ENCODE data around the gene DIPK1B. TPM values are rescaled to one million over a fixed set of nuclear protein-coding genes. Genes with fewer than 3 reads are reported as not detected.

The DIPK1B gene
- total RNA-seq, 1 experiment from 2014 or later = 40.4 TPM

DNA sequence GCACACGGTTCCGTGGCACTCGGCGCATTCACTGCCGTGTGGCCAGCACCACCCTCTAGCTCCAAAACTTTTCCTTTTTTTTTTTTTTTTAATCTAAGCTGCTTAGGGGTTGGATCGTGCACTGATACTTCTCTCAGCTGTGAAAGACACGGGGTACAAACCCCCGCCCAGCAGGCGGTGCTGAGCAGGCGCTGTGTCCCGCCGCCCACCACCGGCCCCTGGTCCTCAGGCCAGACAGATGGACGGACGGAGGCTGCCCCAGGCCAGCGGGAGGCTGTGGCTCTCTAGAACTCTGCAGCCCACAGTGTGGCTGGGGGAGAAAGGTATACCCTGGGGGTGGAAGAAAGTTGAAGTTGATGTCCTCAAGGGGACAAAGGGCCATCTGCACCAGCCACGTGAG lies 31.3 kb upstream of the DIPK1B start:
- Mint-ChIP-seq H3K9me3 (ENCODE audit: unreplicated experiment) (no peaks in the 10 kb centered on the region), H3K4me3 (ENCODE audit: unreplicated experiment) (no peak overlapping the region), H3K27ac (ENCODE audit: unreplicated experiment) (no peak overlapping the region), H3K36me3 (ENCODE audit: insufficient read depth, unreplicated experiment) (no peaks in the 10 kb centered on the region), H3K4me1 (ENCODE audit: low read depth, unreplicated experiment) (no peaks in the 10 kb centered on the region), H3K27me3 (ENCODE audit: insufficient read depth, unreplicated experiment) (no peaks in the 10 kb centered on the region)
- no TSS peak for BruUV-seq (replicated peaks)
- Histone ChIP-seq H3K4me1 (peaks cover 25% of the 10 kb centered on the region), H3K4me3 (ENCODE audit: low read depth, low read length) (no peak overlapping the region), H3K27me3 (replicated peaks; ENCODE audit: control insufficient read depth, insufficient read depth, low read length) (no peaks in the 10 kb centered on the region), H3K36me3 (ENCODE audit: control insufficient read depth, insufficient read depth, low read length) (no peaks in the 10 kb centered on the region), H3K9me3 (no peaks in the 10 kb centered on the region)
- CTCF ChIA-PET = interaction anchor here (0.6 to 0.7 kb wide), 2 partner anchors 74 to 355 kb away, joined by 3 read pairs; no protein-coding TSS in a partner anchor
- POLR2A ChIA-PET = no interaction called here
- intact Hi-C loops (cut with micrococcal nuclease; ENCODE audit: unreplicated experiment) = no loop called here
- TF ChIP-seq, protein P1, sequence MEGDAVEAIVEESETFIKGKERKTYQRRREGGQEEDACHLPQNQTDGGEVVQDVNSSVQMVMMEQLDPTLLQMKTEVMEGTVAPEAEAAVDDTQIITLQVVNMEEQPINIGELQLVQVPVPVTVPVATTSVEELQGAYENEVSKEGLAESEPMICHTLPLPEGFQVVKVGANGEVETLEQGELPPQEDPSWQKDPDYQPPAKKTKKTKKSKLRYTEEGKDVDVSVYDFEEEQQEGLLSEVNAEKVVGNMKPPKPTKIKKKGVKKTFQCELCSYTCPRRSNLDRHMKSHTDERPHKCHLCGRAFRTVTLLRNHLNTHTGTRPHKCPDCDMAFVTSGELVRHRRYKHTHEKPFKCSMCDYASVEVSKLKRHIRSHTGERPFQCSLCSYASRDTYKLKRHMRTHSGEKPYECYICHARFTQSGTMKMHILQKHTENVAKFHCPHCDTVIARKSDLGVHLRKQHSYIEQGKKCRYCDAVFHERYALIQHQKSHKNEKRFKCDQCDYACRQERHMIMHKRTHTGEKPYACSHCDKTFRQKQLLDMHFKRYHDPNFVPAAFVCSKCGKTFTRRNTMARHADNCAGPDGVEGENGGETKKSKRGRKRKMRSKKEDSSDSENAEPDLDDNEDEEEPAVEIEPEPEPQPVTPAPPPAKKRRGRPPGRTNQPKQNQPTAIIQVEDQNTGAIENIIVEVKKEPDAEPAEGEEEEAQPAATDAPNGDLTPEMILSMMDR (IDR thresholded peaks at IDR 0.05; ENCODE audit: insufficient read depth in 1 of 2, low read depth in 1 of 2, low read length in 1 of 2, severe bottlenecking in 1 of 2, unreplicated experiment in 1 of 2) = no peak
- DNase-seq = no peak

DNA sequence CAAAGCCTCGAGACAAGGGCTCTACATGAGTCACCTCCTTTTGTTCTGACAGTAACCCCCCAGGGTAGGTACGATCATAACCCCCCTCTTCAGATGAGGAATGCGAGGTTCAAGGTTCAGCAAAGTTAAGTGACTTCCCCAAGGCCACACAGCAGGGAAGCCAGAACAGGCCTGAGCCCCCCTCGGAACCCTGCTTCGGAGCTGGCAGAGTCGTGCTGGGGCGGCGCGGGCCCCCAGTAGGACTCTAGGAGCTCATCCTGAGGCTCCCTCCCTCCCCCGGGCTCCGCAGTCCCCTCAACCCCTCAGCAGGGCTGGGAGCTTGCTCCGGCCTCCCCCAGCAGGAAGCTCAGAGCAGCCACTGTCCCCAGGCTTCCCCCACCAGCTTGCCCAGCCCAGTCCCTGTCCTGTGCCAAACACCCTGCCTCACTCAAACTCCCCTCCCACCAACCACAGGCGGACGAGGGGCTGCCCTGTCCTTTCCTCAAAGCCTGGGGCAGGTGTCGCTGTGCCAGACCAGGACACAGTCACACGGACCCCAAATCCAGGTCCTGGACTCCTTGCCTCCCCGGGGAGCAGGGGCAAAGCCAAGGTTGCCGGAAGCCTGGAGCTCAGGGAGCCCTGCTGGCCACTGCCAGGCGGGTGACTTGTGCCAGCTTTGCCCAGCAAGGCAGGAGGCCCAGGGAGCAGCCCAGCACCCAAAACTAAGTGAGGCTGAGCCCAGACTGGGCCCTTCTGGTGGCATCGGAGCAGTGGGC lies 30.2 kb upstream of the DIPK1B start:
- CTCF ChIA-PET = interaction anchor here (0.5 to 1.6 kb wide), 2 partner anchors 12 to 250 kb away, joined by 3 to 5 read pairs; no protein-coding TSS in a partner anchor
- BruUV-seq (replicated peaks) = no TSS peak
- Histone ChIP-seq H3K4me1 (peaks cover 22% of the 10 kb centered on the region), H3K36me3 (ENCODE audit: control insufficient read depth, insufficient read depth, low read length) (no peaks in the 10 kb centered on the region), H3K9me3 (no peaks in the 10 kb centered on the region), H3K27me3 (replicated peaks; ENCODE audit: control insufficient read depth, insufficient read depth, low read length) (no peaks in the 10 kb centered on the region), H3K4me3 (ENCODE audit: low read depth, low read length) (no peak overlapping the region)
- intact Hi-C loops (cut with micrococcal nuclease; ENCODE audit: unreplicated experiment) = no loop called here
- H3K9me3 Mint-ChIP-seq (ENCODE audit: unreplicated experiment) = no peaks in the 10 kb centered on the region
- H3K4me1 Mint-ChIP-seq (ENCODE audit: low read depth, unreplicated experiment) = no peaks in the 10 kb centered on the region
- no peak overlapping the region for H3K27ac Mint-ChIP-seq (ENCODE audit: unreplicated experiment)
- DNase-seq = no peak
- H3K4me3 Mint-ChIP-seq (ENCODE audit: unreplicated experiment) = no peak overlapping the region
- POLR2A ChIA-PET = no interaction called here
- H3K27me3 Mint-ChIP-seq (ENCODE audit: insufficient read depth, unreplicated experiment) = no peaks in the 10 kb centered on the region
- no peaks in the 10 kb centered on the region for H3K36me3 Mint-ChIP-seq (ENCODE audit: insufficient read depth, unreplicated experiment)
- TF ChIP-seq, protein P1 (IDR thresholded peaks at IDR 0.05; ENCODE audit: insufficient read depth in 1 of 2, low read depth in 1 of 2, low read length in 1 of 2, severe bottlenecking in 1 of 2, unreplicated experiment in 1 of 2) = no peak

DNA sequence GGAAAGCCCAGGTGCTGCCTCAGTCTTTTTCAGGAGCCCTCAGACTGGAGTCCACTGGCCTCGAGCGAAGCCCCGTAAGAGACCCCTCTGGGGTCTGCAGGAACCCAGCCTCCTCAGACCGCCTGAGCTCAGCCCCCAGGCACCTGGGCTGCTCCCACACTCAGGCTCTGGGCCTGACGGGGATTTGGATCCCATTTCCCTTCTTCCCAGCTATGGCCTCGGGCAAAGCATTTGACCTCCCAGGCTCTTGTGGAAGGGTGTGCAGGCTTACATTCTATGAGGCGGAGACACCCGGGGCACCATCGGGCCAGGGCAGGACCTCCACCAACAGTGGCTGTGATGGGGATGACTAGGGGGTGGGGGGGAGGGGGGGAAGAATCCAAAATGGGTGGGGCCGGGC lies 29.7 kb upstream of the DIPK1B start:
- no peak for DNase-seq
- ChIA-PET CTCF (interaction anchor here (1.6 kb wide), 1 partner anchor 11 kb away, joined by 5 read pairs; no protein-coding TSS in a partner anchor), POLR2A (no interaction called here)
- no peaks in the 10 kb centered on the region for H3K36me3 ChIP-seq (ENCODE audit: control insufficient read depth, insufficient read depth, low read length)
- no peak overlapping the region for H3K4me3 Mint-ChIP-seq (ENCODE audit: unreplicated experiment)
- no peaks in the 10 kb centered on the region for H3K9me3 ChIP-seq
- no peaks in the 10 kb centered on the region for H3K36me3 Mint-ChIP-seq (ENCODE audit: insufficient read depth, unreplicated experiment)
- H3K27ac Mint-ChIP-seq (ENCODE audit: unreplicated experiment) = no peak overlapping the region
- H3K4me1 ChIP-seq = peaks cover 24% of the 10 kb centered on the region
- intact Hi-C loops (cut with micrococcal nuclease; ENCODE audit: unreplicated experiment) = no loop called here
- no peaks in the 10 kb centered on the region for H3K27me3 ChIP-seq (replicated peaks; ENCODE audit: control insufficient read depth, insufficient read depth, low read length)
- no TSS peak for BruUV-seq (replicated peaks)
- no peaks in the 10 kb centered on the region for H3K9me3 Mint-ChIP-seq (ENCODE audit: unreplicated experiment)
- no peaks in the 10 kb centered on the region for H3K27me3 Mint-ChIP-seq (ENCODE audit: insufficient read depth, unreplicated experiment)
- no peaks in the 10 kb centered on the region for H3K4me1 Mint-ChIP-seq (ENCODE audit: low read depth, unreplicated experiment)
- H3K4me3 ChIP-seq (ENCODE audit: low read depth, low read length) = no peak overlapping the region
- TF ChIP-seq, protein P1 (IDR thresholded peaks at IDR 0.05; ENCODE audit: insufficient read depth in 1 of 2, low read depth in 1 of 2, low read length in 1 of 2, severe bottlenecking in 1 of 2, unreplicated experiment in 1 of 2) = no peak
